A549 (cell line): ENCODE measurements around the gene ATXN7L1.

Experiments
- CTCF ChIP-seq: fragments of >200 bp; sonication (Bioruptor Twin); formaldehyde crosslinking; IDR thresholded peaks from 3 replicates; pipeline ENCODE4 v1.5.1; 2016
- EP300 ChIP-seq, 2 experiments: fragments of >200 bp; sonication (Bioruptor Twin); formaldehyde crosslinking; IDR thresholded peaks; 2 replicates in 1 of 2; 3 replicates in 1 of 2; pipeline ENCODE4 v1.6.1; 2016 to 2017
- KDM5A ChIP-seq: fragments of 200-600 bp; sonication (generic); IDR thresholded peaks from 2 replicates; pipeline ENCODE4 v1.6.1; 2016; ENCODE audit warnings: antibody characterized with exemption, mild to moderate bottlenecking
- REST ChIP-seq: fragments of 200-600 bp; sonication (generic); IDR thresholded peaks from 2 replicates; pipeline ENCODE4 v1.6.1; 2016; ENCODE audit warnings: antibody characterized with exemption, mild to moderate bottlenecking, moderate library complexity

- TF ChIP-seq KDM5A: no peak
- TF ChIP-seq EP300 (IDR thresholded peaks at IDR 0.05): no peak
- TF ChIP-seq REST: no peak
- TF ChIP-seq CTCF: no peak
These were observed 252.5 kb downstream of the ATXN7L1 start for GRCh38 chr7:105623906-105624305.
